HEK293 (cell line): ENCODE data around the gene CHCHD10.

Experiments
- BCL11A ChIP-seq: fragments of 450-650 bp; formaldehyde crosslinking; IDR thresholded peaks from 2 replicates; pipeline ENCODE4 v1.5.1; 2016; ENCODE audit warnings: low read depth, missing biosample characterization, missing genetic modification characterization
- HOXA7 ChIP-seq: sonication (generic); formaldehyde crosslinking; IDR thresholded peaks from 2 replicates; pipeline ENCODE4 v1.8.1; 2022; ENCODE audit warnings: missing genetic modification reagents, borderline replicate concordance
- HOXD13 ChIP-seq: sonication (generic); formaldehyde crosslinking; IDR thresholded peaks from 2 replicates; pipeline ENCODE4 v1.8.0; 2022; ENCODE audit warnings: missing genetic modification reagents, borderline replicate concordance
- KLF10 ChIP-seq: fragments of 450-650 bp; IDR thresholded peaks from 2 replicates; pipeline ENCODE4 v1.5.1; 2018; ENCODE audit warnings: missing biosample characterization, mild to moderate bottlenecking, missing genetic modification characterization
- MYNN ChIP-seq: fragments of 450-650 bp; formaldehyde crosslinking; IDR thresholded peaks from 2 replicates; pipeline ENCODE4 v1.5.1; 2016; ENCODE audit warnings: missing biosample characterization, missing genetic modification characterization, borderline replicate concordance
- RBAK ChIP-seq: fragments of 450-650 bp; formaldehyde crosslinking; IDR thresholded peaks from 2 replicates; pipeline ENCODE4 v1.5.1; 2016; ENCODE audit warnings: missing biosample characterization, missing genetic modification characterization
- ZBTB17 ChIP-seq: fragments of 450-650 bp; formaldehyde crosslinking; IDR thresholded peaks from 2 replicates; pipeline ENCODE4 v1.5.1; 2016; ENCODE audit warnings: missing biosample characterization, missing genetic modification characterization
- ZBTB21 ChIP-seq: fragments of 450-650 bp; formaldehyde crosslinking; IDR thresholded peaks from 2 replicates; pipeline ENCODE4 v1.5.1; 2017; ENCODE audit warnings: missing biosample characterization, missing genetic modification characterization
- ZFP41 ChIP-seq: fragments of 450-650 bp; formaldehyde crosslinking; IDR thresholded peaks from 2 replicates; pipeline ENCODE4 v1.5.1; 2016; ENCODE audit warnings: missing biosample characterization, missing genetic modification characterization, borderline replicate concordance
- ZIC2 ChIP-seq: fragments of 450-650 bp; formaldehyde crosslinking; IDR thresholded peaks from 2 replicates; pipeline ENCODE4 v1.5.1; 2016; ENCODE audit warnings: missing biosample characterization, missing genetic modification characterization
- ZNF121 ChIP-seq: fragments of 450-650 bp; formaldehyde crosslinking; IDR thresholded peaks from 2 replicates; pipeline ENCODE4 v1.5.1; 2016; ENCODE audit warnings: missing biosample characterization, missing genetic modification characterization
- ZNF138 ChIP-seq: fragments of 450-650 bp; formaldehyde crosslinking; IDR thresholded peaks from 2 replicates; pipeline ENCODE4 v1.5.1; 2016; ENCODE audit warnings: missing biosample characterization, missing genetic modification characterization, borderline replicate concordance
- ZNF140 ChIP-seq: fragments of 450-650 bp; formaldehyde crosslinking; IDR thresholded peaks from 2 replicates; pipeline ENCODE4 v1.5.1; 2016; ENCODE audit warnings: missing biosample characterization, missing genetic modification characterization
- ZNF155 ChIP-seq: fragments of 450-650 bp; formaldehyde crosslinking; IDR thresholded peaks from 2 replicates; pipeline ENCODE4 v1.5.1; 2016; ENCODE audit warnings: missing biosample characterization, missing genetic modification characterization
- ZNF157 ChIP-seq: fragments of 450-650 bp; formaldehyde crosslinking; IDR thresholded peaks from 2 replicates; pipeline ENCODE4 v1.5.1; 2016; ENCODE audit warnings: missing biosample characterization, missing genetic modification characterization
- ZNF174 ChIP-seq: fragments of 450-650 bp; formaldehyde crosslinking; IDR thresholded peaks from 2 replicates; pipeline ENCODE4 v1.5.0; 2017; ENCODE audit warnings: missing biosample characterization, mild to moderate bottlenecking, missing genetic modification characterization
- ZNF248 ChIP-seq: fragments of 450-650 bp; formaldehyde crosslinking; IDR thresholded peaks from 2 replicates; pipeline ENCODE4 v1.5.1; 2017; ENCODE audit warnings: missing biosample characterization, missing genetic modification characterization
- ZNF324 ChIP-seq: fragments of 450-650 bp; formaldehyde crosslinking; IDR thresholded peaks from 2 replicates; pipeline ENCODE4 v1.5.1; 2016; ENCODE audit warnings: missing biosample characterization, missing genetic modification characterization
- ZNF426 ChIP-seq: fragments of 450-650 bp; formaldehyde crosslinking; IDR thresholded peaks from 2 replicates; pipeline ENCODE4 v1.5.1; 2017; ENCODE audit warnings: missing biosample characterization, missing genetic modification characterization, mild to moderate bottlenecking, inconsistent platforms, moderate library complexity
- ZNF48 ChIP-seq: fragments of 450-650 bp; formaldehyde crosslinking; IDR thresholded peaks from 2 replicates; pipeline ENCODE4 v1.5.1; 2016; ENCODE audit warnings: missing biosample characterization, missing genetic modification characterization
- ZNF501 ChIP-seq: fragments of 450-650 bp; formaldehyde crosslinking; IDR thresholded peaks from 2 replicates; pipeline ENCODE4 v1.5.1; 2016; ENCODE audit warnings: missing biosample characterization, missing genetic modification characterization
- ZNF521 ChIP-seq: fragments of 450-650 bp; formaldehyde crosslinking; IDR thresholded peaks from 2 replicates; pipeline ENCODE4 v1.5.1; 2017; ENCODE audit warnings: missing biosample characterization, mild to moderate bottlenecking, missing genetic modification characterization
- ZNF529 ChIP-seq: fragments of 450-650 bp; formaldehyde crosslinking; IDR thresholded peaks from 2 replicates; pipeline ENCODE4 v1.5.1; 2017; ENCODE audit warnings: missing genetic modification characterization, missing biosample characterization; ENCODE audit not compliant: insufficient replicate concordance
- ZNF530 ChIP-seq: fragments of 450-650 bp; formaldehyde crosslinking; IDR thresholded peaks from 2 replicates; pipeline ENCODE4 v1.5.1; 2016; ENCODE audit warnings: low read depth, missing biosample characterization, missing genetic modification characterization
- ZNF549 ChIP-seq: fragments of 450-650 bp; IDR thresholded peaks from 2 replicates; pipeline ENCODE4 v1.5.1; 2018; ENCODE audit warnings: missing biosample characterization, missing genetic modification characterization, mild to moderate bottlenecking, inconsistent platforms, moderate library complexity
- ZNF560 ChIP-seq: fragments of 450-650 bp; formaldehyde crosslinking; IDR thresholded peaks from 2 replicates; pipeline ENCODE4 v1.5.1; 2017; ENCODE audit warnings: missing biosample characterization, missing genetic modification characterization, borderline replicate concordance
- ZNF571 ChIP-seq: fragments of 450-650 bp; formaldehyde crosslinking; IDR thresholded peaks from 2 replicates; pipeline ENCODE4 v1.5.0; 2017; ENCODE audit warnings: missing biosample characterization, missing genetic modification characterization
- ZNF610 ChIP-seq: fragments of 450-650 bp; formaldehyde crosslinking; IDR thresholded peaks from 2 replicates; pipeline ENCODE4 v1.5.1; 2016; ENCODE audit warnings: missing biosample characterization, missing genetic modification characterization, borderline replicate concordance
- ZNF629 ChIP-seq: fragments of 450-650 bp; formaldehyde crosslinking; IDR thresholded peaks from 2 replicates; pipeline ENCODE4 v1.5.1; 2017; ENCODE audit warnings: missing biosample characterization, missing genetic modification characterization
- ZNF701 ChIP-seq: fragments of 450-650 bp; formaldehyde crosslinking; IDR thresholded peaks from 2 replicates; pipeline ENCODE4 v1.5.1; 2016; ENCODE audit warnings: missing biosample characterization, missing genetic modification characterization
- ZNF707 ChIP-seq: fragments of 450-650 bp; formaldehyde crosslinking; IDR thresholded peaks from 2 replicates; pipeline ENCODE4 v1.5.1; 2016; ENCODE audit warnings: missing biosample characterization, missing genetic modification characterization
- ZNF76 ChIP-seq: fragments of 450-650 bp; formaldehyde crosslinking; IDR thresholded peaks from 2 replicates; pipeline ENCODE4; 2016; ENCODE audit warnings: low read depth, missing biosample characterization, missing genetic modification characterization, borderline replicate concordance
- TF ChIP-seq, protein P1 (sequence below): fragments of 450-650 bp; formaldehyde crosslinking; IDR thresholded peaks from 2 replicates; pipeline ENCODE4 v1.5.1; 2016; ENCODE audit warnings: missing biosample characterization, missing genetic modification characterization
- TF ChIP-seq, protein P2 (sequence below): fragments of 450-650 bp; formaldehyde crosslinking; IDR thresholded peaks from 2 replicates; pipeline ENCODE4 v1.5.1; 2016; ENCODE audit warnings: missing biosample characterization, missing genetic modification characterization
- TF ChIP-seq, protein P3 (sequence below): fragments of 450-650 bp; formaldehyde crosslinking; IDR thresholded peaks from 2 replicates; pipeline ENCODE4 v1.5.1; 2016; ENCODE audit warnings: missing biosample characterization, missing genetic modification characterization

Gene CHCHD10

DNA sequence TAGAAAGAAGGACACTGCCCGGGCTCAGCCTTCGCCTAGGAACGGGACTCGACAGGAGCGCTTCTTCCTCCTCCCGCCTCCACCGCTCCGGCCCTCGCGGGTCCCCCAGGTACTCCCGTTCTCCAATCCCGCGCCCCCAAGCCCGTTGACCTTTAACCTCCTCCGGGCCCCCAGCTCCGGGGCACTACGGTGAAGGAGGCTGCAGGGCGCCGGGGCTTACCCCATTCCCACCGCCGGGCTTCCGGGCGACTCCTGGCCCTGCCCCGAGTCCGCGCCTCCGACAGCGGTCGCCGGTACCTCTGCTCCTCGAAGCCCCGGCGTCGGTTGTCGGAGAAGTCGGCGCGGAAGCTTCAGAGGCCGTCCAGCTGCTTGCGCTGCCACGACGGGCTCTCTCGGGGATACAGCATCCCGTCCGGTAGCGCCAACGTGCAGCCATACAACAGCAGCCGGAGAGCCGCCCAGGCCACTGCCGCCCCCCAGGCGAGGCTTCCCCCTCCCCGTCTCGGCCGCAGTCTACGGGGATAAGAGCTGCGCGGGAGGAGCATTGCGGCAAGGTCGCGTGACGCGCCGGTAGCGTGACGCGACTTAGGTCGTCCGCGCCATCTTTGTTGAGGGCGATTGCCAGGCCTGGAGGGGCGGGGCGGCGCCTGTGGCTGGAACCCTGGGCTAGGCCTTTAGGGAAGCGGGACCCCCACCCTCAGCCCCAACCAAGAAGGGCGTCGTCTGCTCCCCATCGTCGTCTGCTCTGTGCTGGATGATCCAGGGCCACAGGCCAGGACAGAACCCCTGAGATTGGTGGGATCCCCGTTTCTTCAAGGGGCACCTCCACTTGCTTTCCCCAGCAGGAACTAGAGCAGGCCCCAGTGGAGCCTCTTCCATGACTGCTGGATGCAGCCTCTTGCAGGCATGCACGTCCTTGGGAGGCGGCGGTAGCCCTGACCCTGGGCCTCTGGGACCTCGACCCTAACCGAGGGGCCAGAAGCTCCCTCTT, 50.7 kb downstream of the CHCHD10 start (continued):
- TF ChIP-seq ZNF629 (tag by site-specific recombination) = peak; percentile 97
- TF ChIP-seq ZNF138 (tag by site-specific recombination) = no peak
- peak; percentile 19; the same call in 1 of the 2 replicates for TF ChIP-seq ZIC2
- TF ChIP-seq ZNF501 (tag by site-specific recombination) = peak; percentile 70; the same call in 1 of the 2 replicates
- TF ChIP-seq ZBTB17 (tag by site-specific recombination) = peak; percentile 92
- no peak for TF ChIP-seq ZNF521 (tag by site-specific recombination)
- no peak for TF ChIP-seq ZNF560 (tag by site-specific recombination)
- TF ChIP-seq ZNF610 (tag by site-specific recombination) = peak; percentile 74; the same call in 1 of the 2 replicates
- no peak for TF ChIP-seq ZNF701 (tag by site-specific recombination)
- TF ChIP-seq ZNF48 (tag by site-specific recombination) = no peak
- TF ChIP-seq ZNF324 (tag by site-specific recombination) = peak; percentile 82
- TF ChIP-seq BCL11A (tag by site-specific recombination) = no peak; the same call in 1 of the 2 replicates
- peak; percentile 92 for TF ChIP-seq ZBTB21
- no peak for TF ChIP-seq ZNF157 (tag by site-specific recombination)
- no peak for TF ChIP-seq ZNF571 (tag by site-specific recombination)
- TF ChIP-seq ZNF155 (tag by site-specific recombination) = no peak
- TF ChIP-seq ZNF76 = peak; percentile 95
- no peak for TF ChIP-seq ZNF174
- TF ChIP-seq, protein P1, sequence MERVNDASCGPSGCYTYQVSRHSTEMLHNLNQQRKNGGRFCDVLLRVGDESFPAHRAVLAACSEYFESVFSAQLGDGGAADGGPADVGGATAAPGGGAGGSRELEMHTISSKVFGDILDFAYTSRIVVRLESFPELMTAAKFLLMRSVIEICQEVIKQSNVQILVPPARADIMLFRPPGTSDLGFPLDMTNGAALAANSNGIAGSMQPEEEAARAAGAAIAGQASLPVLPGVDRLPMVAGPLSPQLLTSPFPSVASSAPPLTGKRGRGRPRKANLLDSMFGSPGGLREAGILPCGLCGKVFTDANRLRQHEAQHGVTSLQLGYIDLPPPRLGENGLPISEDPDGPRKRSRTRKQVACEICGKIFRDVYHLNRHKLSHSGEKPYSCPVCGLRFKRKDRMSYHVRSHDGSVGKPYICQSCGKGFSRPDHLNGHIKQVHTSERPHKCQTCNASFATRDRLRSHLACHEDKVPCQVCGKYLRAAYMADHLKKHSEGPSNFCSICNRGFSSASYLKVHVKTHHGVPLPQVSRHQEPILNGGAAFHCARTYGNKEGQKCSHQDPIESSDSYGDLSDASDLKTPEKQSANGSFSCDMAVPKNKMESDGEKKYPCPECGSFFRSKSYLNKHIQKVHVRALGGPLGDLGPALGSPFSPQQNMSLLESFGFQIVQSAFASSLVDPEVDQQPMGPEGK (tag by site-specific recombination) = peak; percentile 99
- no peak for TF ChIP-seq ZNF121
- TF ChIP-seq HOXD13 = no peak
- no peak for TF ChIP-seq ZNF530 (tag by site-specific recombination)
- TF ChIP-seq, protein P2, sequence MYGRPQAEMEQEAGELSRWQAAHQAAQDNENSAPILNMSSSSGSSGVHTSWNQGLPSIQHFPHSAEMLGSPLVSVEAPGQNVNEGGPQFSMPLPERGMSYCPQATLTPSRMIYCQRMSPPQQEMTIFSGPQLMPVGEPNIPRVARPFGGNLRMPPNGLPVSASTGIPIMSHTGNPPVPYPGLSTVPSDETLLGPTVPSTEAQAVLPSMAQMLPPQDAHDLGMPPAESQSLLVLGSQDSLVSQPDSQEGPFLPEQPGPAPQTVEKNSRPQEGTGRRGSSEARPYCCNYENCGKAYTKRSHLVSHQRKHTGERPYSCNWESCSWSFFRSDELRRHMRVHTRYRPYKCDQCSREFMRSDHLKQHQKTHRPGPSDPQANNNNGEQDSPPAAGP (tag by site-specific recombination) = peak; percentile 88
- no peak for TF ChIP-seq ZNF140
- TF ChIP-seq, protein P3, sequence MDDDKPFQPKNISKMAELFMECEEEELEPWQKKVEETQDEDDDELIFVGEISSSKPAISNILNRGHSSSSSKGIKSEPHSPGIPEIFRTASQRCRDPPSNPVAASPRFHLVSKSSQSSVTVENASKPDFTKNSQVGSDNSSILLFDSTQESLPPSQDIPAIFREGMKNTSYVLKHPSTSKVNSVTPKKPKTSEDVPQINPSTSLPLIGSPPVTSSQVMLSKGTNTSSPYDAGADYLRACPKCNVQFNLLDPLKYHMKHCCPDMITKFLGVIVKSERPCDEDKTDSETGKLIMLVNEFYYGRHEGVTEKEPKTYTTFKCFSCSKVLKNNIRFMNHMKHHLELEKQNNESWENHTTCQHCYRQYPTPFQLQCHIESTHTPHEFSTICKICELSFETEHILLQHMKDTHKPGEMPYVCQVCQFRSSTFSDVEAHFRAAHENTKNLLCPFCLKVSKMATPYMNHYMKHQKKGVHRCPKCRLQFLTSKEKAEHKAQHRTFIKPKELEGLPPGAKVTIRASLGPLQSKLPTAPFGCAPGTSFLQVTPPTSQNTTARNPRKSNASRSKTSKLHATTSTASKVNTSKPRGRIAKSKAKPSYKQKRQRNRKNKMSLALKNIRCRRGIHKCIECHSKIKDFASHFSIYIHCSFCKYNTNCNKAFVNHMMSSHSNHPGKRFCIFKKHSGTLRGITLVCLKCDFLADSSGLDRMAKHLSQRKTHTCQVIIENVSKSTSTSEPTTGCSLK (tag by site-specific recombination) = no peak
- TF ChIP-seq HOXA7 (CRISPR knock-in tag) = no peak
- TF ChIP-seq MYNN = no peak
- no peak for TF ChIP-seq RBAK (tag by site-specific recombination)
- no peak for TF ChIP-seq ZNF248 (tag by site-specific recombination)
- no peak for TF ChIP-seq ZNF707
- no peak for TF ChIP-seq KLF10 (tag by site-specific recombination)
- no peak for TF ChIP-seq ZNF529 (tag by site-specific recombination)
- no peak for TF ChIP-seq ZNF549 (tag by site-specific recombination)
- TF ChIP-seq ZNF426 (tag by site-specific recombination) = no peak
- TF ChIP-seq ZFP41 (tag by site-specific recombination) = no peak
